ENCODE measurements around the gene TMEFF1.

- TF ChIP-seq ARNTL (CRISPR knock-in tag; IDR thresholded peaks at IDR 0.05; ENCODE audit: borderline replicate concordance, low read depth) (no peak), ZNF8 (CRISPR knock-in tag; IDR thresholded peaks at IDR 0.05) (no peak), SNAI2 (CRISPR knock-in tag; IDR thresholded peaks at IDR 0.05) (no peak), CSDC2 (CRISPR knock-in tag; IDR thresholded peaks at IDR 0.05) (no peak), OSR1 (CRISPR knock-in tag; IDR thresholded peaks at IDR 0.05) (no peak), CREB5 (CRISPR knock-in tag; IDR thresholded peaks at IDR 0.05; ENCODE audit: low read depth) (no peak), ZFP3 (CRISPR knock-in tag; IDR thresholded peaks at IDR 0.05) (no peak), BACH2 (CRISPR knock-in tag; IDR thresholded peaks at IDR 0.05; ENCODE audit: borderline replicate concordance) (no peak), ZNF565 (CRISPR knock-in tag; conservative IDR thresholded peaks at IDR 0.05; ENCODE audit: low read depth) (no peak)
- TF ChIP-seq, protein P1, sequence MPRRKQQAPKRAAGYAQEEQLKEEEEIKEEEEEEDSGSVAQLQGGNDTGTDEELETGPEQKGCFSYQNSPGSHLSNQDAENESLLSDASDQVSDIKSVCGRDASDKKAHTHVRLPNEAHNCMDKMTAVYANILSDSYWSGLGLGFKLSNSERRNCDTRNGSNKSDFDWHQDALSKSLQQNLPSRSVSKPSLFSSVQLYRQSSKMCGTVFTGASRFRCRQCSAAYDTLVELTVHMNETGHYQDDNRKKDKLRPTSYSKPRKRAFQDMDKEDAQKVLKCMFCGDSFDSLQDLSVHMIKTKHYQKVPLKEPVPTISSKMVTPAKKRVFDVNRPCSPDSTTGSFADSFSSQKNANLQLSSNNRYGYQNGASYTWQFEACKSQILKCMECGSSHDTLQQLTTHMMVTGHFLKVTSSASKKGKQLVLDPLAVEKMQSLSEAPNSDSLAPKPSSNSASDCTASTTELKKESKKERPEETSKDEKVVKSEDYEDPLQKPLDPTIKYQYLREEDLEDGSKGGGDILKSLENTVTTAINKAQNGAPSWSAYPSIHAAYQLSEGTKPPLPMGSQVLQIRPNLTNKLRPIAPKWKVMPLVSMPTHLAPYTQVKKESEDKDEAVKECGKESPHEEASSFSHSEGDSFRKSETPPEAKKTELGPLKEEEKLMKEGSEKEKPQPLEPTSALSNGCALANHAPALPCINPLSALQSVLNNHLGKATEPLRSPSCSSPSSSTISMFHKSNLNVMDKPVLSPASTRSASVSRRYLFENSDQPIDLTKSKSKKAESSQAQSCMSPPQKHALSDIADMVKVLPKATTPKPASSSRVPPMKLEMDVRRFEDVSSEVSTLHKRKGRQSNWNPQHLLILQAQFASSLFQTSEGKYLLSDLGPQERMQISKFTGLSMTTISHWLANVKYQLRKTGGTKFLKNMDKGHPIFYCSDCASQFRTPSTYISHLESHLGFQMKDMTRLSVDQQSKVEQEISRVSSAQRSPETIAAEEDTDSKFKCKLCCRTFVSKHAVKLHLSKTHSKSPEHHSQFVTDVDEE (CRISPR knock-in tag; IDR thresholded peaks at IDR 0.05) = no peak
Observed at GRCh38 chr9:100557053-100557452, 84.1 kb downstream of the TMEFF1 start.

All from SK-N-SH treated with all-trans-retinoic acid at 6 μM for 48 hours (cell line).